Ovary (tissue), 9 donors: ENCODE results near the gene ATP5ME. TPM values are rescaled to one million over a fixed set of nuclear protein-coding genes. Genes with fewer than 3 reads are reported as not detected.

Experiments used
- DNase-seq, 5 donors: peaks; one replicate each; pipeline ENCODE4 v3.0.0-alpha.2; 2019 to 2020
- H3K27ac ChIP-seq, 2 donors: fragments of 200-600 bp; one replicate each; pipeline versions ENCODE4 v1.5.1 to v1.8.0; 2019 to 2022
- H3K27me3 ChIP-seq: fragments of 200-600 bp; one replicate; pipeline ENCODE4 v1.8.0; 2022
- H3K36me3 ChIP-seq: fragments of 200-600 bp; sonication (generic); one replicate; pipeline ENCODE4 v1.5.1; 2019
- H3K4me1 ChIP-seq: one replicate; pipeline ENCODE4 v1.8.1; 2013; ENCODE audit warnings: mild to moderate bottlenecking, moderate library complexity; ENCODE audit not compliant: insufficient read depth
- H3K4me3 ChIP-seq: fragments of 200-600 bp; sonication (generic); one replicate; pipeline ENCODE4 v1.5.1; 2017
- H3K9me3 ChIP-seq, 2 donors: fragments of 200-600 bp in 1 of 2; sonication (generic) in 1 of 2; one replicate each; pipeline versions ENCODE4 v1.5.1 to v1.8.1; 2013 to 2019; ENCODE audit warnings: mild to moderate bottlenecking in 1 of 2, moderate library complexity in 1 of 2
- EP300 ChIP-seq: sonication (generic); formaldehyde crosslinking; IDR thresholded peaks from one replicate; pipeline ENCODE4 v1.6.1; 2017; ENCODE audit warnings: antibody characterized with exemption
- POLR2A ChIP-seq: fragments of 450-650 bp; IDR thresholded peaks from one replicate; pipeline ENCODE4 v1.6.1; 2017; ENCODE audit warnings: antibody characterized with exemption, mild to moderate bottlenecking, moderate library complexity
- WGBS, 3 donors: extraction: QIAGEN DNeasy Blood & Tissue Kit in 1 of 3; methylation state at CpG; one replicate each; pipeline versions ENCODE4 v1.1.5 to v1.1.7; 2013 to 2017; 5-methylcytosine and 5-hydroxymethylcytosine counted together
- intact Hi-C, 4 donors: fragments of 100-400 bp; cut with DNase I; formaldehyde crosslinking; loops; one replicate each; pipeline versions ENCODE4 v1.11.0 to v1.15.1; 2022 to 2023
- polyA plus RNA-seq, 2 donors: library from polyadenylated mRNA; stranded (reverse); fragments of 200-250 nt in 1 of 2; fragments of 350-450 nt in 1 of 2; fragmentation: Illumina TruSeq in 1 of 2; extraction: RNeasy Lipid Tissue Mini Kit (QIAGEN cat#74804) in 1 of 2; gene quantifications; one replicate each; pipeline ENCODE4 v1.2.3, GENCODE V29; 2013 to 2014
- total RNA-seq, 7 donors: library from RNA; depleted of rRNA in 2 of 7; stranded (reverse); fragments of >200 nt in 2 of 7; fragmentation: NEBNext Ultra II Directional in 3 of 7; extraction: Animal tissue kit (Norgen Biotek cat#: 25700) in 3 of 7; gene quantifications; one replicate each; pipeline versions ENCODE4 v1.1.0 to v1.2.4, GENCODE V29; 2016 to 2023
- TF ChIP-seq, protein P1 (sequence below), 3 donors: fragments of 450-650 bp in 2 of 3; fragments of 200-600 bp in 1 of 3; IDR thresholded peaks; one replicate each; pipeline versions ENCODE4 v1.5.1 to v1.8.0; 2016 to 2022; ENCODE audit warnings: antibody characterized with exemption in 3 of 3, mild to moderate bottlenecking in 1 of 3
- donor health status: DM: no; HTN: no; CAD: no; lungs with moderate emphysema.
- donor health status: DM: no; HTN: no; CAD: no.
- donor health status: Bipolar disorder and iron deficiency.
- donor health status: DM: yes; HTN: yes; CAD: no.
- donor health status: DM: no; HTN: no; CAD: no.
- donor health status: DM: yes; HTN: yes; CAD: no.

Gene ATP5ME
- total and polyA plus RNA-seq, 9 donors, result 180 to 359 (median 207) TPM

GRCh38 chr4:680928-681645, 7.0 kb upstream of the ATP5ME start:
- intact Hi-C loops, result no loop called here
- Histone ChIP-seq H3K27me3 (no peaks in the 10 kb centered on the region), H3K27ac (no peak overlapping the region)

GRCh38 chr4:680551-680927, 6.5 kb upstream of the ATP5ME start:
- TF ChIP-seq, protein P1, sequence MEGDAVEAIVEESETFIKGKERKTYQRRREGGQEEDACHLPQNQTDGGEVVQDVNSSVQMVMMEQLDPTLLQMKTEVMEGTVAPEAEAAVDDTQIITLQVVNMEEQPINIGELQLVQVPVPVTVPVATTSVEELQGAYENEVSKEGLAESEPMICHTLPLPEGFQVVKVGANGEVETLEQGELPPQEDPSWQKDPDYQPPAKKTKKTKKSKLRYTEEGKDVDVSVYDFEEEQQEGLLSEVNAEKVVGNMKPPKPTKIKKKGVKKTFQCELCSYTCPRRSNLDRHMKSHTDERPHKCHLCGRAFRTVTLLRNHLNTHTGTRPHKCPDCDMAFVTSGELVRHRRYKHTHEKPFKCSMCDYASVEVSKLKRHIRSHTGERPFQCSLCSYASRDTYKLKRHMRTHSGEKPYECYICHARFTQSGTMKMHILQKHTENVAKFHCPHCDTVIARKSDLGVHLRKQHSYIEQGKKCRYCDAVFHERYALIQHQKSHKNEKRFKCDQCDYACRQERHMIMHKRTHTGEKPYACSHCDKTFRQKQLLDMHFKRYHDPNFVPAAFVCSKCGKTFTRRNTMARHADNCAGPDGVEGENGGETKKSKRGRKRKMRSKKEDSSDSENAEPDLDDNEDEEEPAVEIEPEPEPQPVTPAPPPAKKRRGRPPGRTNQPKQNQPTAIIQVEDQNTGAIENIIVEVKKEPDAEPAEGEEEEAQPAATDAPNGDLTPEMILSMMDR (IDR thresholded peaks at IDR 0.05), result no peak
- TF ChIP-seq POLR2A (no peak), EP300 (no peak)
- Histone ChIP-seq H3K27ac (no peak overlapping the region), H3K9me3 (no peaks in the 10 kb centered on the region), H3K36me3 (no peaks in the 10 kb centered on the region), H3K4me1 (no peaks in the 10 kb centered on the region), H3K4me3 (no peak overlapping the region), H3K27me3 (no peaks in the 10 kb centered on the region)
- 21 to 41% (median 30%) methylated on average over 17 of the region's 17 CpGs for WGBS, 3 donors
- DNase-seq, result no peak
- intact Hi-C loops, result no loop called here

More at GRCh38 chr4:680928-681645, 7.0 kb upstream of the ATP5ME start:
- Histone ChIP-seq H3K4me1 (no peaks in the 10 kb centered on the region), H3K36me3 (no peaks in the 10 kb centered on the region), H3K9me3 (no peaks in the 10 kb centered on the region), H3K4me3 (peak overlapping the region; percentile 35)
- 0 to 1% (median 1%) methylated on average over 36 to 62 of the region's 62 CpGs for WGBS, 3 donors
- TF ChIP-seq POLR2A (no peak), EP300 (no peak)
- TF ChIP-seq, protein P1 (IDR thresholded peaks at IDR 0.05), result no peak
- DNase-seq, result peak in 3 of 5 donors; percentile 45 to 60 (median 47)

- Histone ChIP-seq H3K4me3 (no peak overlapping the region), H3K27ac (no peak overlapping the region)
- intact Hi-C loops, result no loop called here
Measured at GRCh38 chr4:680091-680490, 6.0 kb upstream of the ATP5ME start.

GRCh38 chr4:679629-680028, 5.6 kb upstream of the ATP5ME start:
- intact Hi-C loops, result loop anchor here in 1 of 4 donors (10.0 kb wide), 2 partner anchors 105 to 1785 kb away; partner anchors contain the start of gene RNF4
- WGBS, 3 donors, result 72 to 74% (median 74%) methylated on average over 11 of the region's 11 CpGs
- Histone ChIP-seq H3K4me1 (peaks cover 5% of the 10 kb centered on the region), H3K27me3 (no peaks in the 10 kb centered on the region), H3K27ac (no peak overlapping the region), H3K4me3 (no peak overlapping the region), H3K36me3 (no peaks in the 10 kb centered on the region), H3K9me3 (no peaks in the 10 kb centered on the region)
- no peak for DNase-seq
- TF ChIP-seq EP300 (no peak), POLR2A (no peak)
- TF ChIP-seq, protein P1 (IDR thresholded peaks at IDR 0.05), result no peak

More at GRCh38 chr4:680091-680490, 6.0 kb upstream of the ATP5ME start:
- DNase-seq, result peak in 2 of 5 donors; percentile 20 to 25
- Histone ChIP-seq H3K36me3 (no peaks in the 10 kb centered on the region), H3K9me3 (no peaks in the 10 kb centered on the region), H3K4me1 (peaks cover 3% of the 10 kb centered on the region), H3K27me3 (no peaks in the 10 kb centered on the region)
- TF ChIP-seq, protein P1 (IDR thresholded peaks at IDR 0.05), result no peak
- TF ChIP-seq POLR2A (no peak), EP300 (no peak)
- WGBS, 3 donors, result 67 to 77% (median 71%) methylated on average over 9 of the region's 9 CpGs
